ENCODE measurements around the gene LAMC1. TPM values are rescaled to one million over a fixed set of nuclear protein-coding genes. Genes with fewer than 3 reads are reported as not detected.

LAMC1 gene
- total RNA-seq, 2 donors from 2014 or later: 39.3 to 141 TPM

GRCh38 chr1:183129921-183130690 is 106.9 kb downstream of the LAMC1 start:
- H3K27me3 ChIP-seq (replicated peaks; ENCODE audit: insufficient read depth): no peaks in the 10 kb centered on the region
- WGBS: 83% methylated on average over 15 of the region's 15 CpGs
- no peaks in the 10 kb centered on the region for H3K4me1 ChIP-seq (replicated peaks)
- DNase-seq (ENCODE audit: low spot score): no peak
- peaks cover 0 to 8% of the 10 kb centered on the region in 2 donors for H3K36me3 ChIP-seq
- intact Hi-C loops (cut with DNase I): no loop called here
- TF ChIP-seq POLR2A (IDR thresholded peaks at IDR 0.05) (no peak), POLR2AphosphoS5 (IDR thresholded peaks at IDR 0.05) (no peak), CTCF (IDR thresholded peaks at IDR 0.05) (no peak)
- no peak overlapping the region for H3K4me3 ChIP-seq
- H3K27ac ChIP-seq: no peak overlapping the region
- H3K9me3 ChIP-seq: no peaks in the 10 kb centered on the region

GRCh38 chr1:183131166-183131565 is 107.9 kb downstream of the LAMC1 start:
- TF ChIP-seq CTCF (IDR thresholded peaks at IDR 0.05): no peak
- no peak for TF ChIP-seq POLR2A (IDR thresholded peaks at IDR 0.05)
- TF ChIP-seq POLR2AphosphoS5 (IDR thresholded peaks at IDR 0.05): no peak
- Histone ChIP-seq H3K4me1 (replicated peaks) (no peaks in the 10 kb centered on the region), H3K27me3 (replicated peaks; ENCODE audit: insufficient read depth) (no peaks in the 10 kb centered on the region), H3K4me3 (no peak overlapping the region), H3K36me3 (peaks cover 0 to 8% of the 10 kb centered on the region in 2 donors), H3K9me3 (no peaks in the 10 kb centered on the region), H3K27ac (no peak overlapping the region)
- DNase-seq (ENCODE audit: low spot score): no peak
- intact Hi-C loops (cut with DNase I): no loop called here
- WGBS: 80% methylated on average over 2 of the region's 2 CpGs

- TF ChIP-seq POLR2A (IDR thresholded peaks at IDR 0.05) (no peak), POLR2AphosphoS5 (IDR thresholded peaks at IDR 0.05) (no peak), CTCF (IDR thresholded peaks at IDR 0.05) (no peak)
- Histone ChIP-seq H3K4me3 (no peak overlapping the region), H3K9me3 (no peaks in the 10 kb centered on the region), H3K27me3 (replicated peaks; ENCODE audit: insufficient read depth) (no peaks in the 10 kb centered on the region), H3K36me3 (no peaks in the 10 kb centered on the region), H3K4me1 (replicated peaks) (no peaks in the 10 kb centered on the region), H3K27ac (no peak overlapping the region)
- intact Hi-C loops (cut with DNase I): loop anchor here (5.0 kb wide), 1 partner anchor 113 kb away; the partner anchor contains the start of gene LAMC1
- 72% methylated on average over 2 of the region's 2 CpGs for WGBS
- no peak for DNase-seq (ENCODE audit: low spot score)
Measured at GRCh38 chr1:183135336-183135735, 112.1 kb downstream of the LAMC1 start.

- peak; percentile 14 for TF ChIP-seq POLR2AphosphoS5 (IDR thresholded peaks at IDR 0.05)
- no peak for TF ChIP-seq CTCF (IDR thresholded peaks at IDR 0.05)
- TF ChIP-seq POLR2A (IDR thresholded peaks at IDR 0.05): no peak
- 39% methylated on average over 3 of the region's 3 CpGs for WGBS
- no peak for DNase-seq (ENCODE audit: low spot score)
- H3K27me3 ChIP-seq (replicated peaks; ENCODE audit: insufficient read depth): no peaks in the 10 kb centered on the region
- H3K9me3 ChIP-seq: no peaks in the 10 kb centered on the region
- intact Hi-C loops (cut with DNase I): loop anchor here (5.0 kb wide), 1 partner anchor 115 kb away; the partner anchor contains the start of gene LAMC1
- no peaks in the 10 kb centered on the region for H3K36me3 ChIP-seq
- H3K4me3 ChIP-seq: no peak overlapping the region
- H3K27ac ChIP-seq: no peak overlapping the region
- H3K4me1 ChIP-seq (replicated peaks): no peaks in the 10 kb centered on the region
Measured at GRCh38 chr1:183137782-183138181, 114.6 kb downstream of the LAMC1 start.

GRCh38 chr1:183138301-183138700 is 115.1 kb downstream of the LAMC1 start:
- Histone ChIP-seq H3K4me1 (replicated peaks) (no peaks in the 10 kb centered on the region), H3K27me3 (replicated peaks; ENCODE audit: insufficient read depth) (no peaks in the 10 kb centered on the region), H3K9me3 (no peaks in the 10 kb centered on the region), H3K36me3 (no peaks in the 10 kb centered on the region), H3K27ac (no peak overlapping the region), H3K4me3 (no peak overlapping the region)
- TF ChIP-seq POLR2AphosphoS5 (IDR thresholded peaks at IDR 0.05) (no peak), POLR2A (IDR thresholded peaks at IDR 0.05) (no peak), CTCF (IDR thresholded peaks at IDR 0.05) (no peak)
- intact Hi-C loops (cut with DNase I): loop anchor here (5.0 kb wide), 1 partner anchor 116 kb away; the partner anchor contains the start of gene LAMC1
- WGBS: 60% methylated on average over 4 of the region's 4 CpGs
- no peak for DNase-seq (ENCODE audit: low spot score)
